Activated T-cell treated with anti-CD3 and anti-CD28 coated beads for 24 hours (primary cell): ENCODE results near the gene RNF141.

Experiments used
- DNase-seq: peaks from one replicate; pipeline ENCODE4 v3.0.0-alpha.2; 2020; ENCODE audit warnings: low read depth

Gene RNF141

DNA sequence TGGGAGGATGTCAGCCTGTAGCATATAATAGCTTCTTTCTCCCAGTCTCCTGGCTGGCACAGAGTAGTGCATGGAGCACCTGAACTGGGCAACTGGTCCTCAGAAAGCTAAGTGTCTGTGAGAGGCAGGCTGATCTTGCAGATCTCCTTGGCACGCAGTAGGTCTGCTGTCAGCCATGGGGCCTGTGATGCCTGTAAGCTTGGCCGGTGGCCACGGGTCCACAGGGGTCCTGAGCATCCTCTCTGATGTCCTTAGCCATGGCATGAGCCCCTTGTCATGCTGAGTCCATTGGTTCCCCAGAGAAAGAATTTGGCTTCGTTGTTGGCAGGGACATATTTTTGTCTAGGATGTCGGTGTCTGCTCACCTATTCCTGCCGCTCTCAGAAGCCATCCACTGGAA is 61.0 kb downstream of the RNF141 start:
- DNase-seq = no peak

DNA sequence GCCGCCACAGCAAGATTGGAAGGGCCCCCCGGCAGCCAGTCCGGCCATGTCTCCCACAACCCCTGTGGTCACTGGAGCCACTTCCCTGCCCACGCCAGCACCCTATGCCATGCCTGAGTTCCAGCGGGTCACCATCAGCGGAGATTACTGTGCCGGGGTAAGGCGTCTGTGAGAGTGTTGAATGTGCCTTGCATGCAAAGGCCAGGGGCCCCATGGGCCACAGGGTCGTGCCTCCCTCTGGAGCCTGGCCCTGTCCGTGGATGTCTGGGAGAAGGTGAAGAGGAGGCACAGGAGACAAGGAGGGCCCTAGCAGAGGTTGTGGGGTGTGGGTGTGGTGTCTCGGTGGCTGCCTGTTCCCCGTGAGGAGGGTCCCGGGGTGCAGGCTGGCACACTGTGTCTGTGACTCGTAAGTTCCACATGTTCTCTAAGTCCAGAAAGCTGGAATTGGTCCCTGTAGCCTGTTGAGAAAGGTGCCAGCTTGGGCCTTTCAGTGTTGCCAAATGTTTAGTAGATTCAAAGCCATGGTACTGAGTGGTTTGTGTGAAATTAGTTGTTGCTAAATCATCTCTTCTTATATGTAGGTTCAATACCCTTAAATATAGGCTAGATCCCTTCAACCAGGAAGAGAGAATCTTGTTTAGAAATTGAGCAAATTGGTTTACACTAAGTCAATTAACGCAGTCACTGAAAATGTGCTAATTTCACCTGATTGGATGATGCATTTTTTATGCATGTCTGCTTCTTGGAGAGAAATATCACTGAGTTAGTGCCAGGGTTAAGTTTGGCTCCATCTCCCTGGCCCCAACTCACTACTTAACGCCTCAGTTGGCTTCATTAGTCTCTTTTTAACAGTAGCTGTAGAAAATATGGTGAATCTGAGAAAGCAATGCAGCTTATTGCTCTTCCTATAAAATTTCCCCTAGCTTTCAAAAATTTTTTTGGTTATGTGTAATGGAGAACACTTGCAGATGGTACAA is 62.1 kb downstream of the RNF141 start:
- no peak for DNase-seq

DNA sequence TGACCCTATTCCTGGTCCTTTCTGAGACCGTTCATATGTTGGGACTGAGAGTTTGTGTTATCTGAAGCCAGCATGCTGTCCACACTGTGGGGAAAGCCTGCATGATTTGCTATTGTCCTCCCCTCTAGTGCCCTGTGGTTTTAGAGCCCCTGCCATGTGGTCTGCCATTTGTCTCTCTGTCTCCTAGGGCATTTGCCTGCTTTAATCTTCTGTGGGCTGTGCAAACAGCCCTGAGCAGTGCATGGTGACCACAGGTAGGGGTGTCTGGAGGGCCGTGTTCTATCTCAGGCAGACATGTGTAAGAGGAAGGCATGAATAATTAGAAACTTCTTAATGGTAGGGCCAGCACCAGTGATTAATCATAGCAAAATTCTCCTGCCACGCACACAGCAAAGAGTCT is 62.9 kb downstream of the RNF141 start:
- DNase-seq = no peak

DNA sequence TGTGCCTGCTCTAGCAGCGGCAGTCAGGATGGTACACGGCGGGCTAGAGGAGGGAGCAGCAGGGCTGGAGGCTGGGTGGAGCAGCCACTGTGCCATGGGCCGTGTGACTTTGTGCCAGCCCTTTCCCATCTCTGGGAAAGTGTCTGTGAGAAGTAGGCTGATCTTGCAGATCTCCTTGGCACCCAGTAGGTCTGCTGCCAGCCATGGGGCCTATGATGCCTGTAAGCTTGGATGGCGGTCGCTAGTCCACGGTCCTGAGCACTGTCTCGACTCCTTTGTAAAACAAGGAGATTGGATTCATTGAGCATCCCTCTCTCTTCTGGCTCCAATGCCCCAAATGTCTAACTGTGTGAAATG is 63.3 kb downstream of the RNF141 start:
- DNase-seq = no peak

DNA sequence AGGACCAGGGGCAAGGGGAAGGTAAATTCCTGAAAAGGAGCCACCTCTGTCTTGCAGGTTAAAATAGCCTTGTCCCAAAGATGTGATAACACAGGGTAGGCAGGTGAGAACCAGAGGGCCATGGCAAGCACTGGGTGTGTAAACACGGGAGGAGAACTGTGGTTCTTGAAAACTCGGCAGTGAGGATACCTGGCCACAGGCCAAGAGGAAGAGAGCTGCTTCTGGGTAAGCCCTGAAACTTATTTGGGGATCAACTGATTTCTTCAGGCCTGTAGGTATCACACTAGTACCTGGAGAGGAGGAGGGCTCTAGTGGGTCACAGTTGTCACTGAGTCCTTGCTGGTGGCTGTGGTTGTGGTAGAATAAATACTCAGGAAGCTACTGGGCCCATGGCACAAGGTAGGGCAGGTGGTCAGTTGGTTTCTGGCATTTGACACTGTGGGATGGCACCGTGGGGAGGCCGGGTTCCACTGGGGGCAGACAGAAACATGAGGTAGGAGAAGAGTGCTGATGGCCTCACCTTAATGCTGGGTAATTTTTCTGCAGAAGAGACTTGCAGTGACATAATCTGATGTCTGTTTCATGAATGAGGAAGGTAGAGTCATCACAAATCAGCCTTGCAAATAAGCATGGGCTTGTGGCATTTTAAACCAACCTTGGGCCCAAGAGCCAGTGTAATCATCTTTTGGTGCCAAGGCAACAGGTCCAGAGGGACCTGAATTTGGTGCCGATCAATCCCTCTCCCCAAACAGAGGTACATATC is 63.9 kb downstream of the RNF141 start:
- DNase-seq = no peak

DNA sequence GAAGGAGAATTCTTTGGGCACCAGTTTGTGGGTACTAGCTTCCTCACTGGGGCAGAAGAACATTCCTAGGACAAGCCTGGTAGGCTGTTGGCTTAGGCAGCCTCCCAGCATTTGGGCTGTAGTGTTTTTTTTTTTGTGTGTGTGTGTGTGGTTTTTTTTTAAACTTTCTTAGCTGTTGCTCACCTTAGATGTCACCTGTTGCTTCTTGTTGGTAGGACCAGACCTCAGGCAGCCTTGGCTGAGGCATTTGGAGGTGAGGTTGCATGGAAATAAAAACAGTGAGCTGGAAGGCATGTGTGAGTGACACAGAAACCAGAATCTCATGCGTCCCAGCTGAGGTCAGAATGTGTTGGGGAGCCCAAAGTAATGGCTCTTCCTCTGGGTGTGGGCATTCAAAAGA is 64.6 kb downstream of the RNF141 start:
- no peak for DNase-seq

DNA sequence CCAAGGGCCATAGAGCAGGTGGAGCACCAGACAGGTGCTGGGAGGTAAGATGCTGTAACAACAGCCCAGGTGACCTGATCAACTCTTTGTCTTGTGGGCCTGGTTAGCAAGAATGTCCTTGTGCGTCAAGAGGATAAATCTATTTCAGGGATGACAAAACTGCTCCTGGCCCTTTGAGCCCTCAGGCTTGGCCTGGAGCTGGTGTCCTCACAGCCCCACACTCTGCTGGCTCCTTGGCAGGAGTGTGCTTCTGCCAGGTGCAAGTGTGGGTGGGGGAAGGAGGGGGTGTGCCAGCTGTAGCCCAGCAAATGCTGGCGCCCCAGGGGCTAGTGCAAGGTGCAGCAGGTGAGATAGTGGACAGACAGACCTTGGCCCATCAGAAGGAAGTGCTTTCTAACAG is 66.4 kb downstream of the RNF141 start:
- no peak for DNase-seq

DNA sequence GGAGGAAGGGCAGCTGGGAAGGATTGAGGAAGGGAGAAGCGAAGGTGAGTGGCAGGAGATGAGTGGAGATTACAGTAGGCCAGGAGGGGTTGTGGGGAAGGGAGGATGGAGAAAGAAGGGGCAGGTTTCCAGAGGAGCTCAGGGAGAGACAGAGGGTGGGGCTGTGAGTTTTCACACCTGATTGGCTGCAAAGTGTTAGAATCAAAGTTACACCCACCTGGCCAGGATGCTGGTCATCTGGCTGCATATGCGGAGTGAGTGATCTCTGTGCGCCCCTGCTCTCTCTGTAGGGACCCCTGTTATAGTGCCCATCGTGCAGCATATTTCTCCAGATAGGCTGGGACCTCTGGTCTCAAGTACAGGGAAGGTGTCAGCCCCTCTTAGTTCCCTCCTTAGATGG is 67.6 kb downstream of the RNF141 start:
- no peak for DNase-seq

DNA sequence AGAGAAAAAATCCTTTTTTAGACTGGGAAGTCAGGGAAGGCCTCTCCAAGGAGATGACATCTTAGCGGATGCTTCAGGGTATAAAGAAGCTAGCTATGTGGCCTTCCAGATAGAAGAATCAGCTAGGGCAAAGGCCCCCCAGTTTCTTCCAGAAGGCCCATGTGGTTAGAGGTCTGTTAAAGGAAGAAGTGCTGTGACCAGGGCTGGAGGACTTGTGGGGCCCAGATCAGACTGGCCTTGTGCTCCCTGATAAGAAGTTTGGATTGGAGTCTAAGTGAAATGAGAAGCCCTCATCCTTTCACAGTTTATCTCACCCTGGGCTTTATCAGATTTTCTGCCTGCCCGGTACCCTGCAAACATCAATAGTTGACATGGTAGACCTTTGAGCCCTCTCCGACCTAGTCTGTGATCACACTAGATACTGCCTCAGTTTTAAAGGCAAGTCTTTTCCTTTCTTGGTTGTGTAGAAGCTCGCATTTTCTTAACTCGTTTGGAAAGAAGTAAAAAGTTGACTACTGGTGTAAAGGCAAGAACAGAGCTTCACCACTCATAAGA is 78.2 kb downstream of the RNF141 start:
- DNase-seq = no peak
